Measurements from ENCODE around the gene AGBL1.

Gene AGBL1

DNA sequence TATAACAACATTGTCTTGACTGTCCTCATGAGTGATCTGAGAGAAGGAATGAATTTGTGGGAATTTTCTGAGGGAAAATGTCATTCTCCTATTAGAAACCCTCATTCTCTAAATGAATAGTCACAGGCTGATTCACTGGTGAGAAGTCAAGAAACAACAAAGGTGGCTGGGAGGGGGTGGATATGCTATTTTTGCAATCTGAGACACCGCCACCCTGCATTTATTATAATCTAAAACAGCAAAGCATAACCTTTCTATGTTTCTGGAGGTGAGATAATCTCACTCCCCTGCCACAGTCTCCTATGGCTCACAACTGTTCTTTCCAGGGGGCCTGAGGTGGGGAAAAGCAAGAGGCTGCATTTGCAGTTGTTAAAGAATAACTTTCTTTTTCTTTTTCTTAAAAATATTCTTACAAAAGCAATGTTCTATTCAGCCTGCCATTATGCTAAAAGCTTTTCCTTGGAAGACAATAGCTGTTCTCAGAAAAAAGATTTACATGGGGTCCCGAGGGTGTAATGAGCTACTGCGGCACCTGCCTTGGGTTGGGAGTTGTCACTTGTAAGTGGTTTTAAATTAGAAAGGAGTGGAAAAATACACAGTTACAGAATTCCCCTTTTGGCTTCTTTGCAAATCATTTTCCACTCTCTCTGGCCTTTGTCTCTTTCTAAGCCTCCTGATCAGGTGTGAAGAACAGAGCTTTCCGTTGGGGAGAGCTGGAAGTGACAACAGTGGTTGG, 220.9 kb downstream of the AGBL1 start:
- Histone ChIP-seq H3K36me3 (ENCODE audit: control insufficient read depth in 2 of 2, insufficient read depth in 1 of 2, low read length in 2 of 2) (no peaks in the 10 kb centered on the region), H3K27ac (ENCODE audit: extremely low read depth, low read depth, low read length) (no peak overlapping the region), H3K4me1 (ENCODE audit: control insufficient read depth, insufficient read depth, low read length) (peaks cover 4% of the 10 kb centered on the region; the same call in 1 of the 2 replicates), H3K4me3 (ENCODE audit: low read depth, low read length) (no peak overlapping the region), H3K9me3 (ENCODE audit: control insufficient read depth, insufficient read depth, low read depth, low read length) (no peaks in the 10 kb centered on the region)
- no peak for TF ChIP-seq BCL11B (tag by site-specific recombination; IDR thresholded peaks at IDR 0.05; ENCODE audit: low read depth)
- TF ChIP-seq ZNF548 (tag by site-specific recombination; IDR thresholded peaks at IDR 0.05): no peak
- no peak for TF ChIP-seq ZNF785 (tag by site-specific recombination; IDR thresholded peaks at IDR 0.05)
- no peak for TF ChIP-seq ZNF426 (tag by site-specific recombination; IDR thresholded peaks at IDR 0.05)
- TF ChIP-seq, protein P1, sequence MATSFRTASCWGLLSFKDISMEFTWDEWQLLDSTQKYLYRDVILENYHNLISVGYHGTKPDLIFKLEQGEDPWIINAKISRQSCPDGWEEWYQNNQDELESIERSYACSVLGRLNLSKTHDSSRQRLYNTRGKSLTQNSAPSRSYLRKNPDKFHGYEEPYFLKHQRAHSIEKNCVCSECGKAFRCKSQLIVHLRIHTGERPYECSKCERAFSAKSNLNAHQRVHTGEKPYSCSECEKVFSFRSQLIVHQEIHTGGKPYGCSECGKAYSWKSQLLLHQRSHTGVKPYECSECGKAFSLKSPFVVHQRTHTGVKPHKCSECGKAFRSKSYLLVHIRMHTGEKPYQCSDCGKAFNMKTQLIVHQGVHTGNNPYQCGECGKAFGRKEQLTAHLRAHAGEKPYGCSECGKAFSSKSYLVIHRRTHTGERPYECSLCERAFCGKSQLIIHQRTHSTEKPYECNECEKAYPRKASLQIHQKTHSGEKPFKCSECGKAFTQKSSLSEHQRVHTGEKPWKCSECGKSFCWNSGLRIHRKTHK (tag by site-specific recombination; IDR thresholded peaks at IDR 0.05): no peak
- TF ChIP-seq ZNF792 (tag by site-specific recombination; IDR thresholded peaks at IDR 0.05): no peak
- no peak for TF ChIP-seq ZFP69B (tag by site-specific recombination; IDR thresholded peaks at IDR 0.05)
- TF ChIP-seq ZNF791 (tag by site-specific recombination; IDR thresholded peaks at IDR 0.05): no peak
- TF ChIP-seq ZSCAN30 (tag by site-specific recombination; IDR thresholded peaks at IDR 0.05): no peak
- no peak for TF ChIP-seq ZNF544 (tag by site-specific recombination; IDR thresholded peaks at IDR 0.05)
- TF ChIP-seq ZNF248 (tag by site-specific recombination; IDR thresholded peaks at IDR 0.05): no peak
- TF ChIP-seq GLI4 (tag by site-specific recombination; IDR thresholded peaks at IDR 0.05): no peak
- no peak for TF ChIP-seq GFI1B (tag by site-specific recombination; IDR thresholded peaks at IDR 0.05)
- TF ChIP-seq, protein P2, sequence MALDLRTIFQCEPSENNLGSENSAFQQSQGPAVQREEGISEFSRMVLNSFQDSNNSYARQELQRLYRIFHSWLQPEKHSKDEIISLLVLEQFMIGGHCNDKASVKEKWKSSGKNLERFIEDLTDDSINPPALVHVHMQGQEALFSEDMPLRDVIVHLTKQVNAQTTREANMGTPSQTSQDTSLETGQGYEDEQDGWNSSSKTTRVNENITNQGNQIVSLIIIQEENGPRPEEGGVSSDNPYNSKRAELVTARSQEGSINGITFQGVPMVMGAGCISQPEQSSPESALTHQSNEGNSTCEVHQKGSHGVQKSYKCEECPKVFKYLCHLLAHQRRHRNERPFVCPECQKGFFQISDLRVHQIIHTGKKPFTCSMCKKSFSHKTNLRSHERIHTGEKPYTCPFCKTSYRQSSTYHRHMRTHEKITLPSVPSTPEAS (tag by site-specific recombination; IDR thresholded peaks at IDR 0.05): no peak
- ChIA-PET CTCF (interaction anchor here (0.9 kb wide), 1 partner anchor 162 kb away, joined by 4 read pairs; no protein-coding TSS in a partner anchor), POLR2A (no interaction called here)

DNA sequence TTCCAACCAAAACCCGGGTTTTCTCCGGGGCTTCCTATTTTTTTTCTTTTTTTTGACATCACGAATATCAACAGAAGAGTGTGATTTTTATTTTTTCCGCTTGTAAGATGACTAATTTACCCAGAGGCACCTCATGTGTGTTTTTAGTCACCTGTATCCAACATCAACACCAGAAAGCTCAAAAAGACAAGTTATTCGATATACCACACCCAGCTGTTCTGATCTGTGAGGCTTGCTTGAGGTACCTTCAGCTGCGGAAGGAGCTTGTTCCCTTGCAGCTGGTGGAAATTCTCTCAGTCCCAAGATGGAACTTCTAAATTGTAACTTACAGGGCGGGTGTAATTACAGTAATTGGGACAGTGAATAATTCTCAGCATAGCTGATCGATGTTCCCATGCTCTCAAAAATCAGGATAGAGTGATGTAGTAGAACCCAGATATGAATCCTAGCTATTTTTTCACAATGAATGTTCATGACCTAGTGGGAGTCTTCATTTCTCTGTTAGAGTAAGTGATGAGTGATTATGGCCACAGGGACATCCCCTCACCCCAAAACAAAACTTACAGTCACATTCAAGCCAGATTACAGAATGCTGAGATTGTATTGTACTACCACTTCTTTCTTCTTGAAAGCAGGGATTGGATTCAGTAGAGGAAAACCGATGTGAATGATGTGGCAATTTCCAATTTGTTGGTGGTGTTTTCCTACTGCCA, 232.1 kb downstream of the AGBL1 start:
- ChIA-PET CTCF (no interaction called here), POLR2A (no interaction called here)
- H3K36me3 ChIP-seq (ENCODE audit: control insufficient read depth in 2 of 2, insufficient read depth in 1 of 2, low read length in 2 of 2): no peaks in the 10 kb centered on the region
- TF ChIP-seq, protein P3, sequence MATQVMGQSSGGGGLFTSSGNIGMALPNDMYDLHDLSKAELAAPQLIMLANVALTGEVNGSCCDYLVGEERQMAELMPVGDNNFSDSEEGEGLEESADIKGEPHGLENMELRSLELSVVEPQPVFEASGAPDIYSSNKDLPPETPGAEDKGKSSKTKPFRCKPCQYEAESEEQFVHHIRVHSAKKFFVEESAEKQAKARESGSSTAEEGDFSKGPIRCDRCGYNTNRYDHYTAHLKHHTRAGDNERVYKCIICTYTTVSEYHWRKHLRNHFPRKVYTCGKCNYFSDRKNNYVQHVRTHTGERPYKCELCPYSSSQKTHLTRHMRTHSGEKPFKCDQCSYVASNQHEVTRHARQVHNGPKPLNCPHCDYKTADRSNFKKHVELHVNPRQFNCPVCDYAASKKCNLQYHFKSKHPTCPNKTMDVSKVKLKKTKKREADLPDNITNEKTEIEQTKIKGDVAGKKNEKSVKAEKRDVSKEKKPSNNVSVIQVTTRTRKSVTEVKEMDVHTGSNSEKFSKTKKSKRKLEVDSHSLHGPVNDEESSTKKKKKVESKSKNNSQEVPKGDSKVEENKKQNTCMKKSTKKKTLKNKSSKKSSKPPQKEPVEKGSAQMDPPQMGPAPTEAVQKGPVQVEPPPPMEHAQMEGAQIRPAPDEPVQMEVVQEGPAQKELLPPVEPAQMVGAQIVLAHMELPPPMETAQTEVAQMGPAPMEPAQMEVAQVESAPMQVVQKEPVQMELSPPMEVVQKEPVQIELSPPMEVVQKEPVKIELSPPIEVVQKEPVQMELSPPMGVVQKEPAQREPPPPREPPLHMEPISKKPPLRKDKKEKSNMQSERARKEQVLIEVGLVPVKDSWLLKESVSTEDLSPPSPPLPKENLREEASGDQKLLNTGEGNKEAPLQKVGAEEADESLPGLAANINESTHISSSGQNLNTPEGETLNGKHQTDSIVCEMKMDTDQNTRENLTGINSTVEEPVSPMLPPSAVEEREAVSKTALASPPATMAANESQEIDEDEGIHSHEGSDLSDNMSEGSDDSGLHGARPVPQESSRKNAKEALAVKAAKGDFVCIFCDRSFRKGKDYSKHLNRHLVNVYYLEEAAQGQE (tag by site-specific recombination; IDR thresholded peaks at IDR 0.05): no peak
- TF ChIP-seq ZNF133 (tag by site-specific recombination; IDR thresholded peaks at IDR 0.05) (no peak), HOXC10 (CRISPR knock-in tag; IDR thresholded peaks at IDR 0.05) (no peak), ZNF433 (tag by site-specific recombination; IDR thresholded peaks at IDR 0.05; ENCODE audit: low read depth) (no peak)
- TF ChIP-seq, protein P4, sequence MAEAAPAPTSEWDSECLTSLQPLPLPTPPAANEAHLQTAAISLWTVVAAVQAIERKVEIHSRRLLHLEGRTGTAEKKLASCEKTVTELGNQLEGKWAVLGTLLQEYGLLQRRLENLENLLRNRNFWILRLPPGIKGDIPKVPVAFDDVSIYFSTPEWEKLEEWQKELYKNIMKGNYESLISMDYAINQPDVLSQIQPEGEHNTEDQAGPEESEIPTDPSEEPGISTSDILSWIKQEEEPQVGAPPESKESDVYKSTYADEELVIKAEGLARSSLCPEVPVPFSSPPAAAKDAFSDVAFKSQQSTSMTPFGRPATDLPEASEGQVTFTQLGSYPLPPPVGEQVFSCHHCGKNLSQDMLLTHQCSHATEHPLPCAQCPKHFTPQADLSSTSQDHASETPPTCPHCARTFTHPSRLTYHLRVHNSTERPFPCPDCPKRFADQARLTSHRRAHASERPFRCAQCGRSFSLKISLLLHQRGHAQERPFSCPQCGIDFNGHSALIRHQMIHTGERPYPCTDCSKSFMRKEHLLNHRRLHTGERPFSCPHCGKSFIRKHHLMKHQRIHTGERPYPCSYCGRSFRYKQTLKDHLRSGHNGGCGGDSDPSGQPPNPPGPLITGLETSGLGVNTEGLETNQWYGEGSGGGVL (tag by site-specific recombination; IDR thresholded peaks at IDR 0.05): no peak
- TF ChIP-seq, protein P5, sequence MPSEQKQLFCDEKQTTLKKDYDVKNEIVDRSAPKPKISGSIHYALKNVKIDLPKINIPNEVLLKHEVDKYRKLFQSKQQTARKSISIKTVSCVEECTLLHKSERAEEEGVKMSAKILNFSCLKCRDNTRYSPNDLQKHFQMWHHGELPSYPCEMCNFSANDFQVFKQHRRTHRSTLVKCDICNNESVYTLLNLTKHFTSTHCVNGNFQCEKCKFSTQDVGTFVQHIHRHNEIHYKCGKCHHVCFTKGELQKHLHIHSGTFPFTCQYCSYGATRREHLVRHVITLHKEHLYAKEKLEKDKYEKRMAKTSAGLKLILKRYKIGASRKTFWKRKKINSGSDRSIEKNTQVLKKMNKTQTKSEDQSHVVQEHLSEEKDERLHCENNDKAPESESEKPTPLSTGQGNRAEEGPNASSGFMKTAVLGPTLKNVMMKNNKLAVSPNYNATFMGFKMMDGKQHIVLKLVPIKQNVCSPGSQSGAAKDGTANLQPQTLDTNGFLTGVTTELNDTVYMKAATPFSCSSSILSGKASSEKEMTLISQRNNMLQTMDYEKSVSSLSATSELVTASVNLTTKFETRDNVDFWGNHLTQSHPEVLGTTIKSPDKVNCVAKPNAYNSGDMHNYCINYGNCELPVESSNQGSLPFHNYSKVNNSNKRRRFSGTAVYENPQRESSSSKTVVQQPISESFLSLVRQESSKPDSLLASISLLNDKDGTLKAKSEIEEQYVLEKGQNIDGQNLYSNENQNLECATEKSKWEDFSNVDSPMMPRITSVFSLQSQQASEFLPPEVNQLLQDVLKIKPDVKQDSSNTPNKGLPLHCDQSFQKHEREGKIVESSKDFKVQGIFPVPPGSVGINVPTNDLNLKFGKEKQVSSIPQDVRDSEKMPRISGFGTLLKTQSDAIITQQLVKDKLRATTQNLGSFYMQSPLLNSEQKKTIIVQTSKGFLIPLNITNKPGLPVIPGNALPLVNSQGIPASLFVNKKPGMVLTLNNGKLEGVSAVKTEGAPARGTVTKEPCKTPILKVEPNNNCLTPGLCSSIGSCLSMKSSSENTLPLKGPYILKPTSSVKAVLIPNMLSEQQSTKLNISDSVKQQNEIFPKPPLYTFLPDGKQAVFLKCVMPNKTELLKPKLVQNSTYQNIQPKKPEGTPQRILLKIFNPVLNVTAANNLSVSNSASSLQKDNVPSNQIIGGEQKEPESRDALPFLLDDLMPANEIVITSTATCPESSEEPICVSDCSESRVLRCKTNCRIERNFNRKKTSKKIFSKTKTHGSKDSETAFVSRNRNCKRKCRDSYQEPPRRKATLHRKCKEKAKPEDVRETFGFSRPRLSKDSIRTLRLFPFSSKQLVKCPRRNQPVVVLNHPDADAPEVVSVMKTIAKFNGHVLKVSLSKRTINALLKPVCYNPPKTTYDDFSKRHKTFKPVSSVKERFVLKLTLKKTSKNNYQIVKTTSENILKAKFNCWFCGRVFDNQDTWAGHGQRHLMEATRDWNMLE (tag by site-specific recombination; conservative IDR thresholded peaks at IDR 0.05; ENCODE audit: low read depth): no peak

More for the DNA sequence above, 232.1 kb downstream of the AGBL1 start:
- Histone ChIP-seq H3K9me3 (ENCODE audit: control insufficient read depth, insufficient read depth, low read depth, low read length) (no peaks in the 10 kb centered on the region), H3K4me3 (ENCODE audit: low read depth, low read length) (no peak overlapping the region), H3K4me1 (ENCODE audit: control insufficient read depth, insufficient read depth, low read length) (no peaks in the 10 kb centered on the region), H3K27ac (ENCODE audit: extremely low read depth, low read depth, low read length) (no peak overlapping the region)
